IPS-15b (cell line): ENCODE data around the gene GUCY1A2.
"Not testable (repeated sequence)": the region's sequence is repeated elsewhere in the genome, so short reads cannot be mapped to it uniquely, and the experiment has no call there.

Experiments
- H3K27me3 ChIP-seq: one replicate; pipeline ENCODE4 v1.6.1; 2013; ENCODE audit warnings: low read length; ENCODE audit not compliant: control insufficient read depth, insufficient read depth
- H3K36me3 ChIP-seq: one replicate; pipeline ENCODE4 v1.6.1; 2013; ENCODE audit warnings: low read length; ENCODE audit not compliant: control insufficient read depth, insufficient read depth
- H3K4me1 ChIP-seq: one replicate; pipeline ENCODE4 v1.6.1; 2013; ENCODE audit warnings: mild to moderate bottlenecking, low read length; ENCODE audit not compliant: control insufficient read depth, insufficient read depth
- H3K4me3 ChIP-seq: one replicate; pipeline ENCODE4 v1.5.1; 2013; ENCODE audit warnings: low read depth, low read length
- H3K9ac ChIP-seq: one replicate; pipeline ENCODE4 v1.6.1; 2013; ENCODE audit warnings: low read depth, mild to moderate bottlenecking, low read length
- H3K9me3 ChIP-seq: one replicate; pipeline ENCODE4 v1.6.1; 2013; ENCODE audit warnings: mild to moderate bottlenecking, low read length; ENCODE audit not compliant: control insufficient read depth, insufficient read depth

Gene GUCY1A2

DNA sequence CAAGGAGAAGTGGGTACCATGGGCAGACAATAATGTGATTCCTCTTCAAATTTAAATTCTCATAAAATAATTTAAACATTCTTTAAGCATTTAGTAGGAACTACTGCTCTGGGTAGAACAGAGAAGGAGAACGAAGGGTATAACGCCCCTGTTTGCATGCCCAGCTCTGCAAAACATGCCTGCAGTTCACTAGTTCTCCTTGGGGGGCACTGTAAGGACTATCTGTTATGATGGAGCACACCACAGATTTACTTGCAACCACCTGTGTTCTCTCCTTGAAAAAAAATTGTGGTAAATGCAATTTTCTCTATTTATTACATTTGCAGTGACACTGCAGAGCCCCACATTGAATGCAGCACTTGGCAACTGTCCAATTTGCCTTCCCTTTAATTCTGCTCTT lies 100.3 kb downstream of the GUCY1A2 start:
- Histone ChIP-seq H3K36me3 (no peaks in the 10 kb centered on the region), H3K27me3 (no peaks in the 10 kb centered on the region), H3K9me3 (no peaks in the 10 kb centered on the region), H3K9ac (no peak overlapping the region), H3K4me1 (no peaks in the 10 kb centered on the region), H3K4me3 (no peak overlapping the region)

GRCh38 chr11:106914409-106914808 lies 103.9 kb downstream of the GUCY1A2 start:
- Histone ChIP-seq H3K4me3 (no peak overlapping the region), H3K9me3 (no peaks in the 10 kb centered on the region), H3K27me3 (no peaks in the 10 kb centered on the region), H3K9ac (no peak overlapping the region), H3K4me1 (no peaks in the 10 kb centered on the region), H3K36me3 (no peaks in the 10 kb centered on the region)

- Histone ChIP-seq H3K36me3 (no peaks in the 10 kb centered on the region), H3K4me3 (no peak overlapping the region), H3K9me3 (no peaks in the 10 kb centered on the region), H3K27me3 (no peaks in the 10 kb centered on the region), H3K4me1 (no peaks in the 10 kb centered on the region), H3K9ac (no peak overlapping the region)
Measured at GRCh38 chr11:106913141-106913540, 105.1 kb downstream of the GUCY1A2 start.

GRCh38 chr11:106904826-106905225 lies 113.5 kb downstream of the GUCY1A2 start:
- no peak overlapping the region for H3K9ac ChIP-seq
- H3K4me1 ChIP-seq, result no peaks in the 10 kb centered on the region
- no peak overlapping the region for H3K4me3 ChIP-seq
- H3K27me3 ChIP-seq, result no peaks in the 10 kb centered on the region
- no peaks in the 10 kb centered on the region for H3K9me3 ChIP-seq
- H3K36me3 ChIP-seq, result no peaks in the 10 kb centered on the region

DNA sequence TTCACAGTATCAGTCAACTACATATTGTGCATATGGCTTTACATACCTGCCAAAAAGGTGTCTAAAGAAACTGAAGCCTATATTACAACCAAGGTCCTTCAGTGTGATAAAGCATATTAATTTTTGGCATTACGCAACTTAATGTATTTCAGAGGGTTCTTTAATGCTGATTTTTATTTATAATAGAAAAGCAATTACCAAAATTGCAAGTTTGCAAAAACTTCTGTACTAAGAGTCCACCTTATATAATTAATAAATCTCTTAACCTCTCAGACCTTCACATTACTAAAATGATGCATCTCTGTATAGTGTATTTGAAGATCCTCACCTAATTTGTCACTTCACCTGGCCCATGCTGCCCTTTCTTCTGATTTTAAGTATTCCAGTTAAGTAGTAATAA lies 128.6 kb downstream of the GUCY1A2 start:
- Histone ChIP-seq H3K27me3 (no peaks in the 10 kb centered on the region), H3K4me3 (no peak overlapping the region), H3K9me3 (no peaks in the 10 kb centered on the region), H3K9ac (no peak overlapping the region), H3K36me3 (no peaks in the 10 kb centered on the region), H3K4me1 (no peaks in the 10 kb centered on the region)

DNA sequence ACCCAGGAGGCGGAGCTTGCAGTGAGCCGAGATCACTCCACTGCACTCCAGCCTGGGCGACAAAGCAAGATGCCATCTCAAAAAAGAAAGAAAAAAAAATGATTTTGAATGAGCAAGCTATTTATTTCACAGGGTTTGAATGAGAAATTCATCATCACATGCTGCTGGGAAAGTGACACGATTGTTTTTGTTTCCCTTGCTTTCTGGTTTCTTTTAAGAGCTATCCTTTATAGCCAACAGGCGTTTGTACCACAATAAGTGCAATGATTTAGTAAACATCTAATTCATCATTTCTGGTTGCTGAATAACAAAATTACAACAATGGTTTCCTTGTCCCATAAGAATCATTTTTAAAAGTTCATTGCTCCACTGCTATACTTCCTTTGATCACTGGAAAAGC lies 129.9 kb downstream of the GUCY1A2 start:
- Histone ChIP-seq H3K9me3 (no peaks in the 10 kb centered on the region), H3K9ac (no peak overlapping the region), H3K4me3 (no peak overlapping the region), H3K36me3 (no peaks in the 10 kb centered on the region), H3K27me3 (no peaks in the 10 kb centered on the region), H3K4me1 (no peaks in the 10 kb centered on the region)

GRCh38 chr11:106883693-106884092 lies 134.6 kb downstream of the GUCY1A2 start:
- H3K4me1 ChIP-seq, H3K9ac ChIP-seq, H3K9me3 ChIP-seq, H3K27me3 ChIP-seq, H3K4me3 ChIP-seq, H3K36me3 ChIP-seq: not testable (repeated sequence)

DNA sequence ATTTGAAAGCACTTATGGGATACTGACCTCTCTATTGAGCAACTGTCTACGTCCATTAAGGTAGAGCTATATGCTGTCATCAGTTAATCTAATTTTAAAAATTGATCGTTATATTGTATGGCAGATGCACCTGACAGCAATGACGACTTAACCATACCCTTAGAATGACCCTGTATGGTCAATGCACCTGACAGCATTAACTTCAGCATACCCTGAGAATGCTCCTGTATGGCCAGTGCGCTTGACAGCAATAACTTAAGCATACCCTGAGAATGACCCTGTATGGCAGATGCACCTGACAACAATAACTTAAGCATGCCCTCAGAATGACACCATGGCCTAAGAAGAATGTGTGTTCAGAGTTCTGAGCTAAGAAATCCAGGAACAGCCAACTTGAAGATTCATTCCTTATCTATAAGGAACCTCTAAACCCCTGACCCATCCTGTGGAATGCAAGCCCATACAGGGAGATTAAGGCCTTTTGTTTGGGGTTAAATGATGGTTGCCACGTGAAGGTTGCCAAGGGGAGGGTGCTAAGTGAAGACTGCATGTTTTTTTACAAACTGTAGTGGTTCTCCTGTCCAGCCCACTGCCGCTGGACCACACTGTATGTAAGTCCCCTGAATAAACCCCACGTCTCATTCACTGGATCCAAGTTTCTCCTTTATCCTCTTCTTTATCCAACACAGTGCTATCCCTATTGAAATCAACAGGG lies 138.3 kb downstream of the GUCY1A2 start:
- no peaks in the 10 kb centered on the region for H3K36me3 ChIP-seq
- H3K9ac ChIP-seq, result no peak overlapping the region
- no peaks in the 10 kb centered on the region for H3K9me3 ChIP-seq
- no peaks in the 10 kb centered on the region for H3K4me1 ChIP-seq
- no peak overlapping the region for H3K4me3 ChIP-seq
- no peaks in the 10 kb centered on the region for H3K27me3 ChIP-seq

DNA sequence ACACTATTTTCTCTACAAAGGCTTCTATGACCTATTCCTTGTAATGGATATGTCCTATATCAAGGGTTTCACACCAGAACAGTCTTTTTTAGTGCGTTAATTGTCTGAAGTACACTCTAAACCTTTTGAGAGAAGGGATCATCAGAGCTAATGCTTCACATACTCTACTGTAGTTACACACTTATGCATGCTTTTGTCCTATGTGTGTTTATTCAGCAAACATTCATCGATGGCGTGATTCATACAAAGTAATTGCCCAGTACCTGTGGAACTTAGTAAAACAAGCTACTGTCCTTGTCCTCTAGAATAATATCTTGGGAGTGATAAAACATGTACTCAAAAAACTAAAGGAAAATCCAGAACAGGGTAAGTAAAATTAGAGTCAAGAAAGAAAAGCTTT lies 139.2 kb downstream of the GUCY1A2 start:
- Histone ChIP-seq H3K27me3 (no peaks in the 10 kb centered on the region), H3K4me1 (no peaks in the 10 kb centered on the region), H3K4me3 (no peak overlapping the region), H3K9me3 (no peaks in the 10 kb centered on the region), H3K36me3 (no peaks in the 10 kb centered on the region), H3K9ac (no peak overlapping the region)

DNA sequence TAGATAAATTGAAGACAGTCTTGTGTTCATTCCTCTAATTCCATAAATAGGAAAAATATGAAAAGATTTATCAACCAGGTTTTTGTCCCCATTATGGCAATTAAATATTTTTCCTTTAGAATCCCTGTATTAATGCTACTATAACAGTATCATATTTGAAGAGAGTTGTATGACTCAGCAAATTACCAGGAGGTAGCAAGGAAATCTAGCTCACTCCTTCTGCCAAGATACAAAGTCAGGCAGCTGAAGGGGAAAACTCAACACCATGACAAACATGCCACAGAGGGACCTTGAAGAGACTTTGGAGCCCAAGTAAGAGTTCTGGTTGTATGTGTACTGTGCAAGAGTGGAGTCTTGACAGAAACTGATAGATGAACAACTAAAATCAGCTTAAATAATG lies 143.3 kb downstream of the GUCY1A2 start:
- H3K9ac ChIP-seq, result no peak overlapping the region
- H3K36me3 ChIP-seq, result no peaks in the 10 kb centered on the region
- H3K4me3 ChIP-seq, result no peak overlapping the region
- no peaks in the 10 kb centered on the region for H3K27me3 ChIP-seq
- no peaks in the 10 kb centered on the region for H3K9me3 ChIP-seq
- H3K4me1 ChIP-seq, result no peaks in the 10 kb centered on the region

- no peaks in the 10 kb centered on the region for H3K36me3 ChIP-seq
- H3K4me3 ChIP-seq, result no peak overlapping the region
Measured at GRCh38 chr11:106872246-106872645, 146.0 kb downstream of the GUCY1A2 start.

DNA sequence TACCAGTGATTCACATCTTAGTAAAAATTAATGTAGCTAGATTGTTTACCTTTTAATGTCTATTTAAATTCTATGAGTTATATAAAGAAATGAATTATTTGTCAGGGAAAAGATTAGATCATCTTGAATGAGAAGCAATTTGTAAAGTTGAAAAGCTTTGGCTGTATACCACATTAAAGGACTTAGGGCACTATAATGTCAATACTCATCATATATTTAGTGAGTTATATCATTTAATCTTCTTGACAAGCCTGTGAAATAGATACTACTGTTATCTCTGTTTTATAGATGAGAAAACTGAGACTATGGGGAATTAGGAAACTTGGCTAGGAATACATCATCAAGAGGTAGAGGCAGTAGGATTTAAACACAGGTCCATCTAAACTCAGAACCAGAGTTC lies 160.1 kb downstream of the GUCY1A2 start:
- H3K9ac ChIP-seq, result no peak overlapping the region
- no peaks in the 10 kb centered on the region for H3K4me1 ChIP-seq
- no peaks in the 10 kb centered on the region for H3K9me3 ChIP-seq
- H3K36me3 ChIP-seq, result no peaks in the 10 kb centered on the region
- no peaks in the 10 kb centered on the region for H3K27me3 ChIP-seq
- no peak overlapping the region for H3K4me3 ChIP-seq

More at GRCh38 chr11:106872246-106872645, 146.0 kb downstream of the GUCY1A2 start:
- Histone ChIP-seq H3K27me3 (no peaks in the 10 kb centered on the region), H3K4me1 (no peaks in the 10 kb centered on the region), H3K9me3 (no peaks in the 10 kb centered on the region), H3K9ac (no peak overlapping the region)
